Colonic mucosa (tissue), 4 donors: ENCODE results near the gene PAFAH1B1. TPM values are rescaled to one million over a fixed set of nuclear protein-coding genes. Genes with fewer than 3 reads are reported as not detected.
A peak's percentile ranks its signal among the peaks of the same experiment; 100 is the strongest.
"Not testable (repeated sequence)": the region's sequence is repeated elsewhere in the genome, so short reads cannot be mapped to it uniquely, and the experiment has no call there.

ENCODE experiments used
- DNase-seq: peaks from one replicate; pipeline ENCODE4 v3.0.0-alpha.2; 2020
- H3K27ac ChIP-seq: fragments of 200-600 bp; one replicate; pipeline ENCODE4 v1.8.0; 2021
- H3K27me3 ChIP-seq: fragments of 200-600 bp; one replicate; pipeline ENCODE4 v1.8.0; 2021
- H3K36me3 ChIP-seq: fragments of 200-600 bp; one replicate; pipeline ENCODE4 v1.8.0; 2021
- H3K4me1 ChIP-seq: fragments of 200-600 bp; one replicate; pipeline ENCODE4 v1.8.0; 2021; ENCODE audit warnings: mild to moderate bottlenecking
- H3K4me3 ChIP-seq: fragments of 200-600 bp; one replicate; pipeline ENCODE4 v1.8.0; 2021
- H3K9ac ChIP-seq, 2 donors: one replicate each; pipeline ENCODE4 v1.7.0; 2013; ENCODE audit warnings: control low read depth in 2 of 2, low read depth in 2 of 2, low read length in 2 of 2
- H3K9me3 ChIP-seq: fragments of 200-600 bp; one replicate; pipeline ENCODE4 v1.8.0; 2021
- CTCF ChIP-seq: fragments of 200-600 bp; IDR thresholded peaks from one replicate; pipeline ENCODE4 v1.8.0; 2022; ENCODE audit warnings: antibody characterized with exemption, mild to moderate bottlenecking
- intact Hi-C: fragments of 100-400 bp; cut with DNase I; formaldehyde crosslinking; loops from one replicate; pipeline ENCODE4 v1.14.1; 2022
- total RNA-seq, 2 donors: library from RNA; stranded (reverse); fragmentation: NEBNext Ultra II Directional in 1 of 2; extraction: Animal tissue kit (Norgen Biotek cat#: 25700) in 1 of 2; gene quantifications; one replicate each; pipeline ENCODE4 v1.2.1, GENCODE V29; 2021
- donor health status: healthy.
- donor health status: DM: no; HTN: no; CAD: no.
- donor health status: DM: no; HTN: no; CAD: no.

Gene PAFAH1B1
- 100 to 1,000 TPM; 102 to 155 TPM for total RNA-seq

GRCh38 chr17:2592971-2593820, at the start of gene PAFAH1B1:
PAFAH1B1 (plus strand) TSS chr17:2593654; CDS start chr17:2638289, 44,635 bp downstream.
- Histone ChIP-seq H3K9me3 (no peaks in the 10 kb centered on the region), H3K36me3 (no peaks in the 10 kb centered on the region), H3K4me3 (peak within 1 kb of the TSS; percentile 93), H3K27ac (peak within 1 kb of the TSS; percentile 98), H3K4me1 (peaks cover 9% of the 10 kb centered on the region), H3K9ac (peak within 1 kb of the TSS; percentile 94 to 97), H3K27me3 (no peaks in the 10 kb centered on the region)
- peak; percentile 90 for DNase-seq
- intact Hi-C loops = no loop called here
- no peak for TF ChIP-seq CTCF

GRCh38 chr17:2545393-2545792, 48.1 kb upstream of the PAFAH1B1 start:
- TF ChIP-seq CTCF = no peak
- Histone ChIP-seq H3K27ac (no peak overlapping the region), H3K4me3 (no peak overlapping the region), H3K4me1 (no peaks in the 10 kb centered on the region), H3K36me3 (no peaks in the 10 kb centered on the region), H3K27me3 (no peaks in the 10 kb centered on the region), H3K9me3 (no peaks in the 10 kb centered on the region), H3K9ac (no peak overlapping the region)
- no peak for DNase-seq
- intact Hi-C loops = no loop called here

GRCh38 chr17:2547176-2547575, 46.3 kb upstream of the PAFAH1B1 start:
- no peaks in the 10 kb centered on the region for H3K9me3 ChIP-seq
- no peak overlapping the region for H3K9ac ChIP-seq
- intact Hi-C loops = no loop called here
- no peaks in the 10 kb centered on the region for H3K36me3 ChIP-seq
- no peak for DNase-seq
- no peaks in the 10 kb centered on the region for H3K4me1 ChIP-seq
- no peak for TF ChIP-seq CTCF
- no peaks in the 10 kb centered on the region for H3K27me3 ChIP-seq
- no peak overlapping the region for H3K27ac ChIP-seq
- no peak overlapping the region for H3K4me3 ChIP-seq

- DNase-seq, H3K27ac ChIP-seq, intact Hi-C loops: not testable (repeated sequence)
Observed at GRCh38 chr17:2548026-2548425, 45.4 kb upstream of the PAFAH1B1 start.

GRCh38 chr17:2549392-2550211, 43.9 kb upstream of the PAFAH1B1 start:
- Histone ChIP-seq H3K9me3 (no peaks in the 10 kb centered on the region), H3K36me3 (no peaks in the 10 kb centered on the region), H3K27ac (no peak overlapping the region), H3K4me3 (no peak overlapping the region), H3K4me1 (no peaks in the 10 kb centered on the region), H3K9ac (no peak overlapping the region), H3K27me3 (no peaks in the 10 kb centered on the region)
- no peak for TF ChIP-seq CTCF
- intact Hi-C loops = no loop called here
- DNase-seq = no peak

More at GRCh38 chr17:2548026-2548425, 45.4 kb upstream of the PAFAH1B1 start:
- not testable (repeated sequence) for H3K4me3 ChIP-seq, H3K9ac ChIP-seq, H3K27me3 ChIP-seq, H3K36me3 ChIP-seq, H3K9me3 ChIP-seq, H3K4me1 ChIP-seq
